ENCODE measurements around the gene VIP. TPM values are rescaled to one million over a fixed set of nuclear protein-coding genes. Genes with fewer than 3 reads are reported as not detected.

VIP gene
- total and polyA plus RNA-seq, 2 donors from 2014 or later, result 0.76 to 1.4 TPM

DNA sequence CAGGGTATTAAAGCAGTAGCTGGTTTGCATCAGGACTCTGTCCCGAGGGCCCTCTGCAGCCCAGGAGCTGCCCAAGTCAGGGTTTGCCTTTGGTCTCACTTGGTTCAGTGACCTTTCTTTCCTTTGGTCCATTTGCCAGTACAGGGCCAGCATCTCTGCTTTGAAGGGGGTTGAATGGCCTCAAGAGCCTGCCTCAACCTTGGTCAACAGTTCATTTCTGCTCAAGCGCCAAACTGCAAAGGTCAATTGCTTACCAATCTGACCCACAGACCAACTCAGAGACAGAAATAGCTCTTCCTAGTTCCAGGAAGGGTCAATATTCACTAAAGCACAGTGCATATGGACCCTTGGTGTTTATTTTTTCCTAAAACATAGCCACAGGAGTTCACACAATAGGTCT is 19.4 kb downstream of the VIP start:
- intact Hi-C loops (cut with DNase I), result no loop called here
- Histone ChIP-seq H3K4me1 (ENCODE audit: control insufficient read depth in 2 of 3, insufficient read depth in 2 of 3, low read depth in 1 of 3, low read length in 3 of 3) (no peaks in the 10 kb centered on the region), H3K9me3 (ENCODE audit: control insufficient read depth in 2 of 3, insufficient read depth in 1 of 3, low read length in 3 of 3) (no peaks in the 10 kb centered on the region), H3K9ac (ENCODE audit: low read length in 3 of 3) (no peak overlapping the region), H3K36me3 (ENCODE audit: control insufficient read depth in 2 of 3, insufficient read depth in 3 of 3, low read length in 3 of 3) (no peaks in the 10 kb centered on the region), H3K27me3 (ENCODE audit: control insufficient read depth, insufficient read depth, low read length) (no peaks in the 10 kb centered on the region), H3K27ac (ENCODE audit: low read depth in 2 of 2, low read length in 2 of 2) (no peak overlapping the region), H3K4me3 (ENCODE audit: low read length in 3 of 3) (no peak overlapping the region)
- no peak for DNase-seq
- no peak for FAIRE-seq
- TF ChIP-seq, protein P1, sequence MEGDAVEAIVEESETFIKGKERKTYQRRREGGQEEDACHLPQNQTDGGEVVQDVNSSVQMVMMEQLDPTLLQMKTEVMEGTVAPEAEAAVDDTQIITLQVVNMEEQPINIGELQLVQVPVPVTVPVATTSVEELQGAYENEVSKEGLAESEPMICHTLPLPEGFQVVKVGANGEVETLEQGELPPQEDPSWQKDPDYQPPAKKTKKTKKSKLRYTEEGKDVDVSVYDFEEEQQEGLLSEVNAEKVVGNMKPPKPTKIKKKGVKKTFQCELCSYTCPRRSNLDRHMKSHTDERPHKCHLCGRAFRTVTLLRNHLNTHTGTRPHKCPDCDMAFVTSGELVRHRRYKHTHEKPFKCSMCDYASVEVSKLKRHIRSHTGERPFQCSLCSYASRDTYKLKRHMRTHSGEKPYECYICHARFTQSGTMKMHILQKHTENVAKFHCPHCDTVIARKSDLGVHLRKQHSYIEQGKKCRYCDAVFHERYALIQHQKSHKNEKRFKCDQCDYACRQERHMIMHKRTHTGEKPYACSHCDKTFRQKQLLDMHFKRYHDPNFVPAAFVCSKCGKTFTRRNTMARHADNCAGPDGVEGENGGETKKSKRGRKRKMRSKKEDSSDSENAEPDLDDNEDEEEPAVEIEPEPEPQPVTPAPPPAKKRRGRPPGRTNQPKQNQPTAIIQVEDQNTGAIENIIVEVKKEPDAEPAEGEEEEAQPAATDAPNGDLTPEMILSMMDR (IDR thresholded peaks at IDR 0.05; ENCODE audit: borderline replicate concordance, extremely low read depth, insufficient read depth), result no peak

DNA sequence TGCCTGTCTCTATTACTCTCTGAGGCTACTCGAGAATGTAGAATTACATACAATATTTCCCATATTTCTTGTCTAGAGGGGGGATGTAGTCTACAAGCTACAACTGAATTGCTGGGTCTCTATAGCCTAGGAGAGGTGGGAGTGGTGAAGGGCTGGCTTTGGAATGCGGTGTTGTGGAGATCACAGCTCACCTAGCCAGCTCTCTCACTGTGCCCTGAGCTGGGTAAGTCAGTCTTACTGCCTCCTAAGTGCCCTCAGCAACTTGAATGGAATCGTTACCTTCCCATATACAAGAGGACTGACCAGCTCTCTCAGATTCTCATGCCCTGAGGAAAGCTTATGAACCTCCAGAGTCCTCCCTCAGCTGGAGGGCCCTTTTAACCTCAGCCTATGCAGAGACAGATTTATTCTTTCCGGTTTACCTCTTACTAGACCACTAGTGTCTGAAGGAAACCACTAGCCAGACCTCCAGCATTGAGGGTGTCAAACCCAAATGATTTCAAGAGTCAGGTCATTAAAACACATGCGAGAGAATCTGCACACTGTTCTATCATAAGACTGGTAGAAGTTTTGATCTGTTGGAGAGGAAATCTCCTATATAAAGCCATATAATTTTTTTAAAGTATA is 20.6 kb downstream of the VIP start:
- TF ChIP-seq, protein P1 (IDR thresholded peaks at IDR 0.05; ENCODE audit: borderline replicate concordance, extremely low read depth, insufficient read depth), result no peak
- H3K27ac ChIP-seq (ENCODE audit: low read depth in 2 of 2, low read length in 2 of 2), result no peak overlapping the region
- intact Hi-C loops (cut with DNase I), result no loop called here

DNA sequence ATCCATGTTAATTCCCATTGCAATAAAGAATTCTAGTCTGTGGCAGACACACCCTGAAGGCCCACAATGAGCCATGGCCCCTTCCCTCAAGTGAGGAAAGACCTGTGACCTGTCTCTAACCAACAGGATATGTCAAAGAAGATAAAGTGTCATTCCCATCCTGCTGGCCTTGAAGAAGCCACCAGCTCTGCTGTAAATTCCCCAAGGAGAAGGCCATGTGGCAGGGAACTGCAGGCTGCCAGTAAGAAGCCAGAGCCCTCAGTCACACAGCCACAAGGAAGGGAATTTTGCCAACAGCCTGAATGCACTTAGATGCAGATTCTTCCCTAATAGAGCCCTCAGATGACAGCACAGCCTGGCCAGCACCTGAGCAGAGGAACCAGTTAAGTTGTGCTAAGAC is 24.8 kb downstream of the VIP start:
- Histone ChIP-seq H3K4me1 (ENCODE audit: control insufficient read depth in 2 of 3, insufficient read depth in 2 of 3, low read depth in 1 of 3, low read length in 3 of 3) (no peaks in the 10 kb centered on the region), H3K4me3 (ENCODE audit: low read length in 3 of 3) (no peak overlapping the region), H3K27ac (ENCODE audit: low read depth in 2 of 2, low read length in 2 of 2) (no peak overlapping the region), H3K9me3 (ENCODE audit: control insufficient read depth in 2 of 3, insufficient read depth in 1 of 3, low read length in 3 of 3) (no peaks in the 10 kb centered on the region), H3K9ac (ENCODE audit: low read length in 3 of 3) (no peak overlapping the region), H3K36me3 (ENCODE audit: control insufficient read depth in 2 of 3, insufficient read depth in 3 of 3, low read length in 3 of 3) (no peaks in the 10 kb centered on the region), H3K27me3 (ENCODE audit: control insufficient read depth, insufficient read depth, low read length) (no peaks in the 10 kb centered on the region)
- DNase-seq, result peak in 2 of 5 donors; percentile 1 to 10
- TF ChIP-seq, protein P1 (IDR thresholded peaks at IDR 0.05; ENCODE audit: borderline replicate concordance, extremely low read depth, insufficient read depth), result no peak
- no peak for FAIRE-seq
- intact Hi-C loops (cut with DNase I), result no loop called here

More for the DNA sequence above, 20.6 kb downstream of the VIP start:
- Histone ChIP-seq H3K9me3 (ENCODE audit: control insufficient read depth in 2 of 3, insufficient read depth in 1 of 3, low read length in 3 of 3) (no peaks in the 10 kb centered on the region), H3K4me1 (ENCODE audit: control insufficient read depth in 2 of 3, insufficient read depth in 2 of 3, low read depth in 1 of 3, low read length in 3 of 3) (no peaks in the 10 kb centered on the region), H3K27me3 (ENCODE audit: control insufficient read depth, insufficient read depth, low read length) (no peaks in the 10 kb centered on the region), H3K9ac (ENCODE audit: low read length in 3 of 3) (no peak overlapping the region), H3K4me3 (ENCODE audit: low read length in 3 of 3) (no peak overlapping the region), H3K36me3 (ENCODE audit: control insufficient read depth in 2 of 3, insufficient read depth in 3 of 3, low read length in 3 of 3) (no peaks in the 10 kb centered on the region)
- FAIRE-seq (no peak), DNase-seq (no peak)

DNA sequence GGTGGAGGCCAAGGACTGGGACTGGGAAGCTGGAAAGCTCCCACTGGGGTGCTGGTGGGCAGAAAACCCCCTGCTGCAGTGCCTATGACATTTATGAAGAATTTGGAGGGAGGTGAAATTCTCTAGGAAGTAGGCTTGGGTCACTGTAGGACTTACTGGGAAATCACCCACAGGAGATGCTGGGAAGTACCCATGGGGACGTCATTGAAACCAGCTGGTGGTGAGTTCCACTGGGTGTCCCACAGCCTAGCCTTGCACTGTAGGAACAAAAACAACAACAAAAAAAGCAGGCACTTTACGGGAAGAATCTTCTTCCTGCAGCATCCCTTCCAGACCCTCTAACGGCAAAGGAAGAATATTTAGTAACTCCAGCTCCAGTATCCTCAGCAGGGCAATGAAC is 26.2 kb downstream of the VIP start:
- Histone ChIP-seq H3K36me3 (ENCODE audit: control insufficient read depth in 2 of 3, insufficient read depth in 3 of 3, low read length in 3 of 3) (no peaks in the 10 kb centered on the region), H3K27me3 (ENCODE audit: control insufficient read depth, insufficient read depth, low read length) (no peaks in the 10 kb centered on the region), H3K27ac (ENCODE audit: low read depth in 2 of 2, low read length in 2 of 2) (no peak overlapping the region), H3K9me3 (ENCODE audit: control insufficient read depth in 2 of 3, insufficient read depth in 1 of 3, low read length in 3 of 3) (no peaks in the 10 kb centered on the region), H3K4me1 (ENCODE audit: control insufficient read depth in 2 of 3, insufficient read depth in 2 of 3, low read depth in 1 of 3, low read length in 3 of 3) (no peaks in the 10 kb centered on the region), H3K9ac (ENCODE audit: low read length in 3 of 3) (no peak overlapping the region), H3K4me3 (ENCODE audit: low read length in 3 of 3) (no peak overlapping the region)
- intact Hi-C loops (cut with DNase I), result no loop called here
- TF ChIP-seq, protein P1 (IDR thresholded peaks at IDR 0.05; ENCODE audit: borderline replicate concordance, extremely low read depth, insufficient read depth), result no peak
- no peak for FAIRE-seq
- no peak for DNase-seq

All from kidney (tissue), 14 donors.